ENCODE data around the gene LRRC56. TPM values are rescaled to one million over a fixed set of nuclear protein-coding genes. Genes with fewer than 3 reads are reported as not detected.

Gene LRRC56
- total and polyA plus RNA-seq, 2 of the 13 experiments (the other 11 are each of a cell fraction or from before 2014, with no cell fraction given): 0.11 to 0.29 TPM

GRCh38 chr11:561148-562003 lies 24.0 kb downstream of the LRRC56 start (continued):
- TF ChIP-seq ZNF605 (CRISPR knock-in tag; IDR thresholded peaks at IDR 0.05) (no peak), ZBTB46 (CRISPR knock-in tag; IDR thresholded peaks at IDR 0.05; ENCODE audit: borderline replicate concordance) (no peak), NRL (CRISPR knock-in tag; IDR thresholded peaks at IDR 0.05; ENCODE audit: borderline replicate concordance) (no peak; the same call in 1 of the 2 replicates), ZNF737 (CRISPR knock-in tag; IDR thresholded peaks at IDR 0.05; ENCODE audit: borderline replicate concordance) (no peak), KLF13 (CRISPR knock-in tag; IDR thresholded peaks at IDR 0.05) (no peak), POLR2A (IDR thresholded peaks at IDR 0.05; ENCODE audit: insufficient read depth in 1 of 2, low read depth in 2 of 2, low read length in 2 of 2) (peak in 1 of 2 experiments; percentile 59; a peak in 2 of 4 replicates), ZNF639 (CRISPR knock-in tag; conservative IDR thresholded peaks at IDR 0.05) (peak; percentile 91), ZNF142 (CRISPR knock-in tag; IDR thresholded peaks at IDR 0.05) (peak; percentile 61; the same call in 1 of the 2 replicates), REL (CRISPR knock-in tag; conservative IDR thresholded peaks at IDR 0.05) (no peak), SALL2 (CRISPR knock-in tag; IDR thresholded peaks at IDR 0.05) (0 out of 2 replicates have a peak, but pooled peaks have one; percentile 41), ZNF17 (CRISPR knock-in tag; IDR thresholded peaks at IDR 0.05) (no peak)
- TF ChIP-seq, protein P1, sequence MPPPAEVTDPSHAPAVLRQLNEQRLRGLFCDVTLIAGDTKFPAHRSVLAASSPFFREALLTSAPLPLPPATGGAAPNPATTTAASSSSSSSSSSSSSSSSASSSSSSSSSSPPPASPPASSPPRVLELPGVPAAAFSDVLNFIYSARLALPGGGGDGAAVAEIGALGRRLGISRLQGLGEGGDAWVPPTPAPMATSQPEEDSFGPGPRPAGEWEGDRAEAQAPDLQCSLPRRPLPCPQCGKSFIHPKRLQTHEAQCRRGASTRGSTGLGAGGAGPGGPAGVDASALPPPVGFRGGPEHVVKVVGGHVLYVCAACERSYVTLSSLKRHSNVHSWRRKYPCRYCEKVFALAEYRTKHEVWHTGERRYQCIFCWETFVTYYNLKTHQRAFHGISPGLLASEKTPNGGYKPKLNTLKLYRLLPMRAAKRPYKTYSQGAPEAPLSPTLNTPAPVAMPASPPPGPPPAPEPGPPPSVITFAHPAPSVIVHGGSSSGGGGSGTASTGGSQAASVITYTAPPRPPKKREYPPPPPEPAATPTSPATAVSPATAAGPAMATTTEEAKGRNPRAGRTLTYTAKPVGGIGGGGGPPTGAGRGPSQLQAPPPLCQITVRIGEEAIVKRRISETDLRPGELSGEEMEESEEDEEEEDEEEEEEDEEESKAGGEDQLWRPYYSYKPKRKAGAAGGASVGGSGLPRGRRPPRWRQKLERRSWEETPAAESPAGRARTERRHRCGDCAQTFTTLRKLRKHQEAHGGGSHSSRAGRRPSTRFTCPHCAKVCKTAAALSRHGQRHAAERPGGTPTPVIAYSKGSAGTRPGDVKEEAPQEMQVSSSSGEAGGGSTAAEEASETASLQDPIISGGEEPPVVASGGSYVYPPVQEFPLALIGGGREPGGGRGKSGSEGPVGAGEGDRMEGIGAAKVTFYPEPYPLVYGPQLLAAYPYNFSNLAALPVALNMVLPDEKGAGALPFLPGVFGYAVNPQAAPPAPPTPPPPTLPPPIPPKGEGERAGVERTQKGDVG (CRISPR knock-in tag; IDR thresholded peaks at IDR 0.05; ENCODE audit: borderline replicate concordance): no peak
- TF ChIP-seq, protein P2, sequence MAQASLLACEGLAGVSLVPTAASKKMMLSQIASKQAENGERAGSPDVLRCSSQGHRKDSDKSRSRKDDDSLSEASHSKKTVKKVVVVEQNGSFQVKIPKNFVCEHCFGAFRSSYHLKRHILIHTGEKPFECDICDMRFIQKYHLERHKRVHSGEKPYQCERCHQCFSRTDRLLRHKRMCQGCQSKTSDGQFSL (CRISPR knock-in tag; IDR thresholded peaks at IDR 0.05): 0 out of 2 replicates have a peak, but pooled peaks have one; percentile 39
